ENCODE measurements around the gene VSIG10L2. TPM values are rescaled to one million over a fixed set of nuclear protein-coding genes. Genes with fewer than 3 reads are reported as not detected.
A peak's percentile ranks its signal among the peaks of the same experiment; 100 is the strongest.

The VSIG10L2 gene
- total RNA-seq, 2 donors from 2014 or later: not detected

- Histone ChIP-seq H3K27me3 (peaks cover 0 to 8% of the 10 kb centered on the region in 2 donors), H3K4me3 (no peak overlapping the region), H3K27ac (no peak overlapping the region), H3K36me3 (replicated peaks in 1 of 2; ENCODE audit: insufficient read depth in 1 of 2, low read depth in 2 of 2) (no peaks in the 10 kb centered on the region), H3K9me3 (no peaks in the 10 kb centered on the region), H3K4me1 (no peaks in the 10 kb centered on the region)
- WGBS, 2 donors: 74 to 76% methylated on average over 13 of the region's 13 CpGs
- ATAC-seq: no peak
- TF ChIP-seq, protein P1, sequence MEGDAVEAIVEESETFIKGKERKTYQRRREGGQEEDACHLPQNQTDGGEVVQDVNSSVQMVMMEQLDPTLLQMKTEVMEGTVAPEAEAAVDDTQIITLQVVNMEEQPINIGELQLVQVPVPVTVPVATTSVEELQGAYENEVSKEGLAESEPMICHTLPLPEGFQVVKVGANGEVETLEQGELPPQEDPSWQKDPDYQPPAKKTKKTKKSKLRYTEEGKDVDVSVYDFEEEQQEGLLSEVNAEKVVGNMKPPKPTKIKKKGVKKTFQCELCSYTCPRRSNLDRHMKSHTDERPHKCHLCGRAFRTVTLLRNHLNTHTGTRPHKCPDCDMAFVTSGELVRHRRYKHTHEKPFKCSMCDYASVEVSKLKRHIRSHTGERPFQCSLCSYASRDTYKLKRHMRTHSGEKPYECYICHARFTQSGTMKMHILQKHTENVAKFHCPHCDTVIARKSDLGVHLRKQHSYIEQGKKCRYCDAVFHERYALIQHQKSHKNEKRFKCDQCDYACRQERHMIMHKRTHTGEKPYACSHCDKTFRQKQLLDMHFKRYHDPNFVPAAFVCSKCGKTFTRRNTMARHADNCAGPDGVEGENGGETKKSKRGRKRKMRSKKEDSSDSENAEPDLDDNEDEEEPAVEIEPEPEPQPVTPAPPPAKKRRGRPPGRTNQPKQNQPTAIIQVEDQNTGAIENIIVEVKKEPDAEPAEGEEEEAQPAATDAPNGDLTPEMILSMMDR (IDR thresholded peaks at IDR 0.05): no peak
- no peak for TF ChIP-seq POLR2A (IDR thresholded peaks at IDR 0.05)
- DNase-seq: no peak
- intact Hi-C loops (cut with DNase I): no loop called here
Observed at GRCh38 chr11:125918140-125918840, 27.6 kb upstream of the VSIG10L2 start.

DNA sequence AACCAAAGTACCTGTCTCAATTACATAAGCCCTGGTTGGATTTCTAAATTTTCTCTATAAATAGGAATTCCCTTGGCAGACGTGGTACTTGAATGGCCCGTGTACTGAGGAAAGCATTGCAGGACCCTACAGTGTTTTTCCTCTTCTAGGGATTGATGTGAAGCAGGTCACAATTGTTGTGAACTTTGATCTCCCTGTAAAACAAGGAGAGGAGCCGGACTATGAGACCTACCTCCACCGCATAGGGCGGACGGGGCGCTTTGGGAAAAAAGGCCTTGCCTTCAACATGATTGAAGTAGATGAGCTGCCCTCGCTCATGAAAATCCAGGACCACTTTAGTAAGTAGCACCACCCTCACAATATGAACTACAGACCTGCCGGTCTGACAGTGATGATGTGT is 24.8 kb upstream of the VSIG10L2 start:
- Histone ChIP-seq H3K4me1 (peaks cover 10% of the 10 kb centered on the region), H3K27ac (no peak overlapping the region), H3K36me3 (replicated peaks in 1 of 2; ENCODE audit: insufficient read depth in 1 of 2, low read depth in 2 of 2) (no peaks in the 10 kb centered on the region), H3K4me3 (no peak overlapping the region), H3K9me3 (no peaks in the 10 kb centered on the region), H3K27me3 (peaks cover 0 to 8% of the 10 kb centered on the region in 2 donors)
- ATAC-seq (no peak), DNase-seq (no peak)
- no peak for TF ChIP-seq POLR2A (IDR thresholded peaks at IDR 0.05)
- TF ChIP-seq, protein P1 (IDR thresholded peaks at IDR 0.05): no peak
- 72 to 79% methylated on average over 9 of the region's 9 CpGs for WGBS, 2 donors
- intact Hi-C loops (cut with DNase I): loop anchor here (5.0 to 10.0 kb wide), 2 partner anchors 124 to 271 kb away; no protein-coding TSS in a partner anchor

DNA sequence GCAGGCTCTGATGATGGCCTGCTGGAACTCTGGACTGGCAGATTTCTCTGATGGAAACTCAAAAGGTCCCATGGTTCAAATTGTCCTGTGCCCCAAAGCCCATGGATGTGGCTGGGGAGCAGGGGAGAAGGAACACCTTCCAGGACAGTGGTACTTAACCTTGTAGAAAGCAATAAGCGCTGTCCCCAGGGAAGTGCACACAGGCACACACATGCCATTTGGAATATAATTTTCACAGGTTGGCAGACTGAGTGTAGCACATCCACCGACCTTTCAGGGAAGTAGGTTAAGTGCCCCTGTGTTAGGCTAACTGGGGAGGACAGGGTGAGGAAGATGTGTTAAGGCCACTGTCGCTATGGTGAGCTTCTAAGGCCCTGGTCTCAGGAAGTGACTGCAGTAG is 23.7 kb upstream of the VSIG10L2 start:
- Histone ChIP-seq H3K4me1 (peaks cover 11% of the 10 kb centered on the region), H3K9me3 (no peaks in the 10 kb centered on the region), H3K36me3 (replicated peaks in 1 of 2; ENCODE audit: insufficient read depth in 1 of 2, low read depth in 2 of 2) (no peaks in the 10 kb centered on the region), H3K27me3 (peaks cover 0 to 8% of the 10 kb centered on the region in 2 donors), H3K27ac (no peak overlapping the region), H3K4me3 (no peak overlapping the region)
- intact Hi-C loops (cut with DNase I): loop anchor here (5.0 to 10.0 kb wide), 2 partner anchors 123 to 270 kb away; no protein-coding TSS in a partner anchor
- DNase-seq (no peak), ATAC-seq (no peak)
- WGBS, 2 donors: 68 to 75% methylated on average over 3 of the region's 3 CpGs
- no peak for TF ChIP-seq POLR2A (IDR thresholded peaks at IDR 0.05)
- TF ChIP-seq, protein P1 (IDR thresholded peaks at IDR 0.05): no peak

GRCh38 chr11:125923012-125923579 is 22.7 kb upstream of the VSIG10L2 start:
- H3K36me3 ChIP-seq (replicated peaks in 1 of 2; ENCODE audit: insufficient read depth in 1 of 2, low read depth in 2 of 2): no peaks in the 10 kb centered on the region
- peak; percentile 66 to 77 (median 70) for DNase-seq
- H3K4me1 ChIP-seq: peaks cover 11% of the 10 kb centered on the region
- no peak overlapping the region for H3K4me3 ChIP-seq
- no peaks in the 10 kb centered on the region for H3K9me3 ChIP-seq
- no peak for TF ChIP-seq POLR2A (IDR thresholded peaks at IDR 0.05)
- TF ChIP-seq, protein P1 (IDR thresholded peaks at IDR 0.05): peak; percentile 54 to 81 (median 72)
- H3K27me3 ChIP-seq: peaks cover 0 to 7% of the 10 kb centered on the region in 2 donors
- H3K27ac ChIP-seq: no peak overlapping the region
- ATAC-seq: peak; percentile 74
- WGBS, 2 donors: 3 to 4% methylated on average over 8 of the region's 8 CpGs
- intact Hi-C loops (cut with DNase I): loop anchor here (5.0 to 10.0 kb wide), 2 partner anchors 122 to 269 kb away; no protein-coding TSS in a partner anchor
